ENCODE measurements around the gene PRDM16. TPM values are rescaled to one million over a fixed set of nuclear protein-coding genes. Genes with fewer than 3 reads are reported as not detected.

The PRDM16 gene
- total and polyA plus RNA-seq, 2 donors (not counting 1 experiment from before 2014, with no cell fraction given) = 0.03 to 0.12 TPM

- Mint-ChIP-seq H3K27ac (no peak overlapping the region), H3K4me1 (no peaks in the 10 kb centered on the region), H3K27me3 (no peaks in the 10 kb centered on the region), H3K4me3 (no peak overlapping the region), H3K9me3 (ENCODE audit: insufficient read depth) (no peaks in the 10 kb centered on the region)
- Histone ChIP-seq H3K9me3 (ENCODE audit: control extremely low read depth in 1 of 3, control insufficient read depth in 2 of 3, insufficient read depth in 1 of 3, low read length in 2 of 3) (peaks cover 0 to 6% (median 0%) of the 10 kb centered on the region in 3 donors), H3K4me2 (replicated peaks; ENCODE audit: low read depth, low read length, poor library complexity, severe bottlenecking) (no peak overlapping the region), H3K79me2 (ENCODE audit: control insufficient read depth, insufficient read depth, low read length) (no peaks in the 10 kb centered on the region), H3K36me3 (replicated peaks in 1 of 2; ENCODE audit: control extremely low read depth in 1 of 2, control insufficient read depth in 1 of 2, extremely low read depth in 1 of 2, insufficient read depth in 2 of 2, low read length in 1 of 2) (no peaks in the 10 kb centered on the region), H2AFZ (ENCODE audit: insufficient read depth, low read depth, low read length, poor library complexity, severe bottlenecking) (no peak overlapping the region), H3K4me1 (ENCODE audit: control insufficient read depth in 2 of 2, insufficient read depth in 2 of 2, low read length in 2 of 2) (no peaks in the 10 kb centered on the region), H4K20me1 (ENCODE audit: control insufficient read depth, insufficient read depth, low read length, poor library complexity, severe bottlenecking) (no peaks in the 10 kb centered on the region), H3K9ac (ENCODE audit: low read length) (no peak overlapping the region), H3K27me3 (replicated peaks in 1 of 4; ENCODE audit: control extremely low read depth in 1 of 4, control insufficient read depth in 3 of 4, insufficient read depth in 4 of 4, low read length in 3 of 4) (no peaks in the 10 kb centered on the region), H3K4me3 (ENCODE audit: control extremely low read depth in 1 of 5, extremely low read depth in 1 of 5, insufficient read depth in 1 of 5, low read depth in 2 of 5, low read length in 4 of 5) (no peak overlapping the region), H3K27ac (ENCODE audit: low read length in 2 of 2) (no peak overlapping the region)
- 92% methylated on average over 20 of the region's 20 CpGs for WGBS (ENCODE audit: insufficient coverage)
- POLR2A ChIA-PET = no interaction called here
- DNase-seq (no peak), ATAC-seq (ENCODE audit: low read depth) (no peak)
- intact Hi-C loops (cut with micrococcal nuclease) = no loop called here
- no peak for TF ChIP-seq EZH2 (IDR thresholded peaks at IDR 0.05; ENCODE audit: borderline replicate concordance, insufficient read depth, low read depth, low read length, poor library complexity, severe bottlenecking)
- no peak for TF ChIP-seq CTCF (IDR thresholded peaks at IDR 0.05)
- CTCF ChIA-PET = interaction anchor here (0.5 kb wide), 1 partner anchor 19 kb away, joined by 3 read pairs; no protein-coding TSS in a partner anchor
Observed at GRCh38 chr1:3373700-3374405, 304.9 kb downstream of the PRDM16 start.

- no peak overlapping the region for H3K9ac ChIP-seq (ENCODE audit: low read length)
- no peak overlapping the region for H3K4me3 Mint-ChIP-seq
- H3K4me1 Mint-ChIP-seq = no peaks in the 10 kb centered on the region
- ATAC-seq (ENCODE audit: low read depth) = no peak
- no peaks in the 10 kb centered on the region for H3K79me2 ChIP-seq (ENCODE audit: control insufficient read depth, insufficient read depth, low read length)
- H2AFZ ChIP-seq (ENCODE audit: insufficient read depth, low read depth, low read length, poor library complexity, severe bottlenecking) = no peak overlapping the region
- H3K4me1 ChIP-seq (ENCODE audit: control insufficient read depth in 2 of 2, insufficient read depth in 2 of 2, low read length in 2 of 2) = no peaks in the 10 kb centered on the region
- peaks cover 0 to 6% (median 0%) of the 10 kb centered on the region in 3 donors for H3K9me3 ChIP-seq (ENCODE audit: control extremely low read depth in 1 of 3, control insufficient read depth in 2 of 3, insufficient read depth in 1 of 3, low read length in 2 of 3)
- no peaks in the 10 kb centered on the region for H3K36me3 ChIP-seq (replicated peaks in 1 of 2; ENCODE audit: control extremely low read depth in 1 of 2, control insufficient read depth in 1 of 2, extremely low read depth in 1 of 2, insufficient read depth in 2 of 2, low read length in 1 of 2)
- H3K27ac Mint-ChIP-seq = no peak overlapping the region
- no peak overlapping the region for H3K4me2 ChIP-seq (replicated peaks; ENCODE audit: low read depth, low read length, poor library complexity, severe bottlenecking)
- H4K20me1 ChIP-seq (ENCODE audit: control insufficient read depth, insufficient read depth, low read length, poor library complexity, severe bottlenecking) = no peaks in the 10 kb centered on the region
- H3K9me3 Mint-ChIP-seq (ENCODE audit: insufficient read depth) = no peaks in the 10 kb centered on the region
- ChIA-PET POLR2A (no interaction called here), CTCF (no interaction called here)
- H3K27ac ChIP-seq (ENCODE audit: low read length in 2 of 2) = no peak overlapping the region
- no peak for DNase-seq
- WGBS (ENCODE audit: insufficient coverage) = 64% methylated on average over 11 of the region's 11 CpGs
- TF ChIP-seq EZH2 (IDR thresholded peaks at IDR 0.05; ENCODE audit: borderline replicate concordance, insufficient read depth, low read depth, low read length, poor library complexity, severe bottlenecking) = no peak
- no peak for TF ChIP-seq CTCF (IDR thresholded peaks at IDR 0.05)
- H3K4me3 ChIP-seq (ENCODE audit: control extremely low read depth in 1 of 5, extremely low read depth in 1 of 5, insufficient read depth in 1 of 5, low read depth in 2 of 5, low read length in 4 of 5) = no peak overlapping the region
- H3K27me3 ChIP-seq (replicated peaks in 1 of 4; ENCODE audit: control extremely low read depth in 1 of 4, control insufficient read depth in 3 of 4, insufficient read depth in 4 of 4, low read length in 3 of 4) = no peaks in the 10 kb centered on the region
- H3K27me3 Mint-ChIP-seq = no peaks in the 10 kb centered on the region
- intact Hi-C loops (cut with micrococcal nuclease) = no loop called here
Observed at GRCh38 chr1:3375245-3375644, 306.2 kb downstream of the PRDM16 start.
